Fibroblast of lung (primary cell): ENCODE results near the gene CDCA7. TPM values are rescaled to one million over a fixed set of nuclear protein-coding genes. Genes with fewer than 3 reads are reported as not detected.

ENCODE experiments used
- DNase-seq, 2 donors: peaks; one replicate each; pipeline versions ENCODE4 v3.0.0 to v3.0.0-alpha.2; 2010; ENCODE audit warnings: low read depth in 2 of 2
- H2AFZ ChIP-seq: 2 replicates; pipeline ENCODE4 v1.5.1; 2012; ENCODE audit warnings: low read length, control low read depth, inconsistent platforms
- H3K27ac ChIP-seq: 2 replicates; pipeline ENCODE4 v1.5.1; 2011; ENCODE audit warnings: low read length, control low read depth; ENCODE audit not compliant: insufficient read depth
- H3K27me3 ChIP-seq: 2 replicates; pipeline ENCODE4 v1.5.1; 2011; ENCODE audit warnings: mild to moderate bottlenecking, low read length; ENCODE audit not compliant: control insufficient read depth, insufficient read depth
- H3K36me3 ChIP-seq: 2 replicates; pipeline ENCODE4 v1.5.1; 2011; ENCODE audit warnings: low read length; ENCODE audit not compliant: control insufficient read depth, insufficient read depth
- H3K4me1 ChIP-seq: 2 replicates; pipeline ENCODE4 v1.5.1; 2011; ENCODE audit warnings: low read length; ENCODE audit not compliant: control insufficient read depth, insufficient read depth; ENCODE audit errors: extremely low read depth
- H3K4me2 ChIP-seq: 2 replicates; pipeline ENCODE4 v1.5.1; 2011; ENCODE audit warnings: low read length, control low read depth; ENCODE audit not compliant: insufficient read depth; ENCODE audit errors: extremely low read depth
- H3K4me3 ChIP-seq, 4 experiments: fragments of 200-600 bp in 1 of 4; sonication (generic) in 1 of 4; replicated peaks in 1 of 4; 2 replicates each; pipeline ENCODE4 v1.5.1; 2011 to 2016; ENCODE audit warnings: low read length in 4 of 4, low read depth in 3 of 4, mild to moderate bottlenecking in 3 of 4, control low read depth in 2 of 4, inconsistent platforms in 1 of 4, mixed read lengths in 1 of 4; ENCODE audit not compliant: insufficient read depth in 1 of 4; ENCODE audit errors: control extremely low read depth in 1 of 4
- H3K79me2 ChIP-seq: 2 replicates; pipeline ENCODE4 v1.5.1; 2012; ENCODE audit warnings: mild to moderate bottlenecking, low read length, inconsistent platforms; ENCODE audit not compliant: control insufficient read depth, insufficient read depth
- H3K9ac ChIP-seq: 2 replicates; pipeline ENCODE4 v1.5.1; 2011; ENCODE audit warnings: mild to moderate bottlenecking, low read length, control low read depth; ENCODE audit not compliant: insufficient read depth
- H3K9me3 ChIP-seq: 2 replicates; pipeline ENCODE4 v1.5.1; 2012; ENCODE audit warnings: low read depth, low read length; ENCODE audit not compliant: control insufficient read depth, insufficient read depth
- H4K20me1 ChIP-seq: 2 replicates; pipeline ENCODE4 v1.5.1; 2011; ENCODE audit warnings: low read length; ENCODE audit not compliant: control insufficient read depth, insufficient read depth; ENCODE audit errors: extremely low read depth
- CTCF ChIP-seq, 2 donors: IDR thresholded peaks in 1 of 2; conservative IDR thresholded peaks in 1 of 2; 1 replicate in 1 of 2; 2 replicates in 1 of 2; pipeline ENCODE4 v1.5.1; 2011 to 2012; ENCODE audit warnings: low read length in 2 of 2, control low read depth in 1 of 2, inconsistent platforms in 1 of 2, low read depth in 1 of 2, mild to moderate bottlenecking in 1 of 2
- EZH2 ChIP-seq: IDR thresholded peaks from 2 replicates; pipeline ENCODE4 v1.5.1; 2012; ENCODE audit warnings: low read length, control low read depth, mild to moderate bottlenecking; ENCODE audit errors: missing control alignments
- polyA plus RNA-seq, 2 donors: library from polyadenylated mRNA; depleted of rRNA in 1 of 2; stranded (reverse) in 1 of 2; unstranded in 1 of 2; fragments of >200 nt; gene quantifications; 2 replicates each; pipeline ENCODE4 v1.2.1, GENCODE V29; 2011 to 2012; ENCODE audit warnings: missing spikeins in 1 of 2
- total RNA-seq: library from RNA; depleted of rRNA; stranded (reverse); fragments of >200 nt; gene quantifications from 2 replicates; pipeline ENCODE4 v1.2.1, GENCODE V29; 2014

The CDCA7 gene
- total and polyA plus RNA-seq, 2 donors (not counting 1 experiment from before 2014, with no cell fraction given), result 1.3 to 10.3 TPM

DNA sequence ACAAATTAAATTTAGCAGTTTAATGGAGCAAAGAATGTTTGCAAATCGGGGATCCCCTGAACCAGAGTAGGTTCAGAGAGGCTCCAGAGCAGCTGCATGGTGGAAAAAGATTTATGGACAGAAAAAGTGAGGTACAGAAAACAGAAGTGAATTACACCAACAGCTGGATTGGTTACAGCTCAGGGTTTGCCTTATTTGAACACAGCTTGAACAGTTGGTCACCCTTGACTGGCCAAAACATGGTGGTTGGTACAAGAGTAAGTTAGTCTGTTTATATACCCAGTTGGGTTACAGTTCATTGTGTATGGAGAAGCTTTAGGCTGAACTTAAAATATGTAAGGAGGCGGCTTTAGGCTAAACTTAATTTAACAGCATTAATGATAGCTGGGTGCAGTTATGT, 5.4 kb upstream of the CDCA7 start:
- H3K79me2 ChIP-seq, result no peaks in the 10 kb centered on the region
- H3K4me3 ChIP-seq, result no peak overlapping the region
- no peak overlapping the region for H3K4me2 ChIP-seq
- H4K20me1 ChIP-seq, result no peaks in the 10 kb centered on the region
- H3K36me3 ChIP-seq, result no peaks in the 10 kb centered on the region
- no peak for TF ChIP-seq CTCF (conservative IDR thresholded peaks at IDR 0.05 in 1 of 2, IDR thresholded peaks at IDR 0.05 in 1 of 2; ENCODE audit: low read depth in 1 of 2, low read length in 2 of 2)
- TF ChIP-seq EZH2, result no peak
- H3K9me3 ChIP-seq, result no peaks in the 10 kb centered on the region
- peaks cover 8% of the 10 kb centered on the region for H3K27me3 ChIP-seq
- peaks cover 1% of the 10 kb centered on the region for H3K4me1 ChIP-seq
- no peak overlapping the region for H2AFZ ChIP-seq
- H3K27ac ChIP-seq, result no peak overlapping the region
- no peak for DNase-seq
- H3K9ac ChIP-seq, result no peak overlapping the region

DNA sequence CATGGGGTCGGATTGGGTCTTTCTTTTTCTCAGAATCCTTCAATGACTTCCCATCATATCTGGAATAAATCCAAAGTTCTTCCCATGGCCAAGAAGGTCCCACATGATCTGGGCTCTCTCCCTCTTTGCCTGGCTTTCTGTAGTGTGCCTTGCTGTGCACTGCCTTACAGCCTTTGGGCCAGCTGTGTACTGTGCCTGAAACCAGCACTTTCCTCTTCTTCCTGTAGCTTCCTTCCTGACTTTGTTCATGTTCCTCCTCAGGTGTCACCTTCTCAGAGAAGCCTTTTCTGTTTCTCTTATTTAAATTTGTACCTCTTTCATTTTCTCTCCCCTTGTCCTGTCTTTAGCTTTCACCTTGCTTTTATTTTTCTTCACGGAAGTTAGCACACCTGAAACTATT, 4.3 kb upstream of the CDCA7 start:
- no peak for DNase-seq
- H3K4me2 ChIP-seq, result no peak overlapping the region
- no peak overlapping the region for H3K27ac ChIP-seq
- no peaks in the 10 kb centered on the region for H3K79me2 ChIP-seq
- no peaks in the 10 kb centered on the region for H4K20me1 ChIP-seq
- TF ChIP-seq CTCF (conservative IDR thresholded peaks at IDR 0.05 in 1 of 2, IDR thresholded peaks at IDR 0.05 in 1 of 2; ENCODE audit: low read depth in 1 of 2, low read length in 2 of 2) (no peak), EZH2 (no peak)
- H3K4me1 ChIP-seq, result peaks cover 2% of the 10 kb centered on the region
- peaks cover 9% of the 10 kb centered on the region for H3K27me3 ChIP-seq
- H3K4me3 ChIP-seq, result no peak overlapping the region
- no peak overlapping the region for H2AFZ ChIP-seq
- no peaks in the 10 kb centered on the region for H3K36me3 ChIP-seq
- H3K9me3 ChIP-seq, result no peaks in the 10 kb centered on the region
- no peak overlapping the region for H3K9ac ChIP-seq

GRCh38 chr2:173351879-173352278, 2.8 kb upstream of the CDCA7 start:
- H3K36me3 ChIP-seq, result no peaks in the 10 kb centered on the region
- H2AFZ ChIP-seq, result no peak overlapping the region
- H3K27me3 ChIP-seq, result peaks cover 9% of the 10 kb centered on the region
- H3K27ac ChIP-seq, result no peak overlapping the region
- DNase-seq, result no peak
- H3K4me2 ChIP-seq, result no peak overlapping the region
- peaks cover 3% of the 10 kb centered on the region for H3K79me2 ChIP-seq
- no peaks in the 10 kb centered on the region for H4K20me1 ChIP-seq
- TF ChIP-seq EZH2 (no peak), CTCF (conservative IDR thresholded peaks at IDR 0.05 in 1 of 2, IDR thresholded peaks at IDR 0.05 in 1 of 2; ENCODE audit: low read depth in 1 of 2, low read length in 2 of 2) (no peak)
- no peak overlapping the region for H3K4me3 ChIP-seq
- peaks cover 5% of the 10 kb centered on the region for H3K4me1 ChIP-seq
- H3K9me3 ChIP-seq, result no peaks in the 10 kb centered on the region
- no peak overlapping the region for H3K9ac ChIP-seq
